NCI-H1436 (cell line): ENCODE data around the gene SRRD.
"Not testable (repeated sequence)": the region's sequence is repeated elsewhere in the genome, so short reads cannot be mapped to it uniquely, and the experiment has no call there.

ENCODE experiments used
- DNase-seq: peaks from one replicate; lab custom pipeline; 2025; lab: John Stamatoyannopoulos, UW

Gene SRRD, protein sequence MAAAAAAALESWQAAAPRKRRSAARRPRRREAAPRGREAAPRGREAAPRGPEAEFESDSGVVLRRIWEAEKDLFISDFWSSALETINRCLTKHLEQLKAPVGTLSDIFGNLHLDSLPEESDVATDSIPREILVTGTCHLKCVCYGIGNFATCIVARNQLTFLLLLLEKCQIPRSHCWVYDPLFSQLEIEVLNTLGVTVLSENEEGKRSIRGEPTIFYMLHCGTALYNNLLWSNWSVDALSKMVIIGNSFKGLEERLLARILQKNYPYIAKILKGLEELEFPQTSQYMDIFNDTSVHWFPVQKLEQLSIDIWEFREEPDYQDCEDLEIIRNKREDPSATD

DNA sequence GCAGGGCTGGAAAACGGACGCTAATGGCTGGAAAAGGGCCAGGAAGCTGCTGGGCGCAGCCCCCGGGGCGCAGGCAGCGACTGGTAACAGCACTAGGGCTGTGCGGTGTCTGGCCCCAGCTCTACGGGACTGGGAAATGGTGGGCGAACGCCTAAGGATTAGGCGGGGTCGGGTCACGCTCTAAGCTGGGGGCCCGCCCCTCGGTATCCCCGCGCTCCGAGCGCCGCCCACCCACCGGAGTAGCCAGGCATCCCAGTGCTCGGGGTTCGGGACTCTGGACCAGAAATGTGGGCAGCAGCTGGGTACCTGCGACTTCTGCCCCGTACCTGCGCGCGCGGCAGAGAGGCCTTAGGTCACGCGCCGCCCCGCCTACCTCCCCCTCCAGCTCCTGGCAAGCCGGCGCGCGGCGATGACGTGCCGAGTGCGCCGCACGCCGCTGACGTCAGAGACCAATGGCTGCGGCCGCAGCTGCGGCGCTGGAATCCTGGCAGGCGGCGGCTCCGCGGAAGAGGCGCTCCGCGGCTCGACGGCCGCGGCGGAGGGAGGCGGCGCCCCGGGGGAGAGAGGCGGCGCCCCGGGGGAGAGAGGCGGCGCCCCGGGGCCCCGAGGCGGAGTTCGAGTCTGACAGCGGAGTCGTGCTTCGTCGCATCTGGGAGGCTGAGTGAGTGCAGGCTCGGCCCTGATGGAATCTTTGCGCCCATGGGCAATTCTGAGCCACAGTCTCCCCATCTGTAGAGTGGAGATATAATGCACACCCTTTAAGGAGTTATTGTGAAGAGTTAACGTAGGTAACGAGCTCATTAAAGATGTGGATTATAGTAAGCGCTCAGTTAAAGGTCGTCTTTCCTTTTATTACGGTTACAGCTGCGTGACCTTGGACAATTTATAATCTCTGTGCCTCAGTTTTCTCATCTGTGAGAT, at the start of gene SRRD, which contains the start of gene HPS4:
TSS of gene SRRD (plus strand) at position 439 of the 921 bp plus-strand sequence. CDS start at position 453, 14 bp downstream.
TSS of gene HPS4 (minus strand) at position 345 of the 921 bp plus-strand sequence. CDS start 2,021 bp downstream, outside the sequence.
- peak; percentile 86 for DNase-seq

DNA sequence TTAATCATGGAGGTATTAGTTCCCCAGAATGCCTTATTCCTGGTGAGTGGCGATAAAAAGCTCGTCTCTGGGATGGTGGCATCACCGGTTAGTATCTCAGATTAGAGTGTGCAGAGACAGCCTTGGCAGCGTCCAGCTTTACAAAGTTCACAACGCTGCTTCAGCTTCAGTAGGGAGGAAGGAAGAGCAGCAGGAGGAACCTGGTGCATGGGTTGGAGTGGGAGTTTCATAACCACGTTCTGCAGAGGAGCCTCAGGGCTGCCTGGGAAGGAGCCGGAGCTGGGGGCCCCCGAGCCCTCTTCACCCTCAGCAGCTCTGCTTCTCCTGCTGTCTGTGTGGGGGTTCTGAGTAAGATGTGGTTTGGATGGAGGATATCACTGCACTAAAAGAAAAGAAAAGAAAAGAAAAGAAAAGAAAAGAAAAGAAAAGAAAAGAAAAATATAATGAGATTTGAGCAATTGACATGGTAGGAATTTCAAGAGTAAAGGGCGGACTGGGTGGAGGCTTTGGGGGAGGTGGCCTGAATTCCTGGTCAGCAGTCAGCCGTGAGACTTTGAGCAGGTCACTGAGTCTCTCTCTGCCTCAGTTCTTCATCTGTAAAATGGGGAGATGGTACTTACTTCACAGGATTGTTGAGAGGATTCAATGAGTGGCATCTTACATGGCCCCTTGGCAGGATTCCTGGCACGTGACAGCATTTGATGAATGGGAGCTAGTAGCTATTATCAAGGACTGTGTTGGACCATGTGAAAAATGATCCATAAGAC, 48.2 kb upstream of the SRRD start:
- no peak for DNase-seq

DNA sequence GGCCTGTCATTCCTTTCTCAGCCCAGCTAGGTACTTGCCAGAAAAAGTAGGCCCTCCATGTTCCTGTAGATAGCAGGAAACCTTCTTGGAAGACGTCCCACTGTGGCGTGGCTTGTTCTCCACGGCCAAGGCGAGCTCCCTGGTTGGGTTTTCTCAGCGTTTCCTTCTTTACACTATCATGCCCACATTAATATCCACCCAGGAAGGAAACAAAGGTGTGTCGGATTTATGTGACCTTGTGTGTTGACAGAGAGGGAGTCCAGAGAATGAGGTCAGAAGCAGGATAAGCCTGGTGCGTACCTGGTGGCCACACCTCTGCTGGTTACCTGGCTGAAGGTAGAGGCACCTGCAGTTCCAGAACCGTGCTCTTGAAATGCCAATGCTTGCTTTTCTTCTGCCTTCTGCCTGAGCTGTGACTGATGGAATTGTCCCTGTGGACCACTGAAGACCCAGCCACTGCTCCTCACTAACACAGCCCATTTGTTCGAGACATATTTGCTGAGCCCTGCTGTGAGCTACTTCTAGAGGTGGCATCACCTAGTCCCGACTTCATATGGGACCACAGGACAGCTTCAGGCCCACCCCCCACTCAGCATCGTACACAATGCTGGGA, 46.7 kb upstream of the SRRD start:
- no peak for DNase-seq

DNA sequence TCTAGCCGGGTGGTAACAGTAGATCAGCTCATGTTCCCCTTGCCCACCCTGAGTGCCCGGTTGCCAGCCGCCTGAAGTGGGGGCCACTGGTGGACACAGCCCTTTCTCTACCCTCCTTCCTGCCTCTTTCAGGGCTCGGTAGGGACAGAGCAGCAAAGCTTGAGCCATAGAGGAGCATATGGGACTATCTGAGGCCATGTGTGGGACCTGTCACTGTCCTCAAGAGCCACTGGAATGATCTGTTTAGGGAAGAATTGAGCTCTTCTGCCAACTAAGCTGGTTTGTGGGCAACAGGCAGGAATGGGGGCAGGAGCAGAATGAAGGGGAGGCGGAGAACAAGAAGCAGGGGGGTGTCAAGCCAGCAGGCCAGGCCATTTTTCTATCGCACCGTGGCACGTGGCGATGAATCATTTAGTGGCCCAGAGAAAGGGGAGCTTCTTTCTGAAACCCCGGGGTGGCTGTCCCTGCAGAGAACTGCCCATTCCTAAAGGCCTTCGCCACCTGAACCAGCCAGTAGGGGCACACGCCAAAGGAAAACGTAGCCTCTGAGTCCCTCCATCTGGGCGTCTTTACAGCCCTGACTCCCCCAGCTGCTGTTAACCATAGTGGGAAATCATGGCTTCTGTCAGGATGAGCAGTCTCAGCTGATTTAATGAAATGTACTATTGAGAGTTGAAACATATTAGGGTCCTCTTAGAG, 45.8 kb upstream of the SRRD start:
- DNase-seq = no peak

DNA sequence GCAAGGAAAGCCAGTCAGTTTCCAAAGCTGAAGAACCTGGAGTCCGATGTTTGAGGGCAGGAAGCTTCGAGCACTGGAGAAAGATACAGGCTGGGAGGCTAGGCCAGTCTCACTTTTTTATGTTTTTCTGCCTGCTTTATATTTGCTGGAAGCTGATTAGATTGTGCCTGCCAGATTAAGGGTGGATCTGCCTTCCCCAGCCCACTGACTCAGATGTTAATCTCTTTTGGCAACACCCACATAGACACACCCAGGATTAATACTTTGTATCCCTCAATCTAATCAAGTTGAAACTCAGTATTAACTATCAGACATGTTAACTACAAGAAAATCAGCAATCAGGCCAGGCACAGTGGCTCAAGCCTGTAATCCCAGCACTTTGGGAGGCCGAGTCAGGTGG, 44.9 kb upstream of the SRRD start:
- DNase-seq = not testable (repeated sequence)

DNA sequence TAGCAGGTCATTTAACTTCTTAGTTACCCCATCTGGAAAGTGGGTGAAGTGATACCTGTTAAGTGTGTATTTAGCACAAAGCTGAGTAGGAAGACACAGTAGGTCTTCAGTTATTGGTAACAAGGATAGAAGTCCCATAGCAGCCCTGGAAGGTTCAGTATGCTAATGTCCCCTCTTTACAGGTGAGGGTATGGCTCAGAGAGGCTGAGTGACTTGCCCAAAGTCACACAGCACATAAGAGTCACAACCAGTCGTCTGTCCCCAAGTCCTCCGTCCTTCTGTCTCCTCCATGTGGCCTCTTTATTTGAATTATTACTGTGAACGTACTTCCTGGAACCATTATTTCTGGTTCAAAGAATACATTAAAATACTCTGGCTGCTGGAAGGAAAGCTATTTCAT, 44.1 kb upstream of the SRRD start:
- DNase-seq = no peak

DNA sequence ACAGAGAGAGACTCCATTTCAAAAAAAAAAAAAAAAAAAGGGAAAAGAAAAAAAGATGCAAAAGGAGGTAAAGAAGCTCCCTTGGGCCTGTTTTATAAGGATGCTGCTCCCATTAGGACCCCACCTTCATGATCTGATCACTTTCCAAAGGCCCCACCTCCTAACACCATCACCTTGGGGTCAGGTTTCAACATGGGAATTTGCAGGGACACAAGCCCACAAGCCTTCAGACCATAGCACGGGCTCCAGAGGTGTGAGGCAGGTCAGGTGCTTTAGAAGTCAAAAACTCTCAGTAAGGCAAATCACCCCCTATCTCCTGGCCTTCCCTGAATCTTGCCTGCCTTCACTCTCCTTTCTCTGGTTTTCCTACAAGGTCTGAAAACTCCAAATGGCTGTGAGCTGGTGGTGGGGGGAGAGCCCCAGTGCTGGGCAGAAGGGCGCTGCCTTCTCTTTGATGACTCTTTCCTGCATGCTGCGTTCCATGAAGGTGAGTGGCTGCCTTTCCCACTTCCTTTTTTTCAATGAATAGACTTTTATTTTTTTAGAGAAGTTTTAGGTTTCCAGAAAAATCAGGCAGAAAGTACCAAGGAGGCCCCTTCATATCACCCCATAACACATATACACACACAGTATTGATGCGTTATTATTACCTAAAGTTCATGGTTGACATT, 41.5 kb upstream of the SRRD start:
- no peak for DNase-seq

DNA sequence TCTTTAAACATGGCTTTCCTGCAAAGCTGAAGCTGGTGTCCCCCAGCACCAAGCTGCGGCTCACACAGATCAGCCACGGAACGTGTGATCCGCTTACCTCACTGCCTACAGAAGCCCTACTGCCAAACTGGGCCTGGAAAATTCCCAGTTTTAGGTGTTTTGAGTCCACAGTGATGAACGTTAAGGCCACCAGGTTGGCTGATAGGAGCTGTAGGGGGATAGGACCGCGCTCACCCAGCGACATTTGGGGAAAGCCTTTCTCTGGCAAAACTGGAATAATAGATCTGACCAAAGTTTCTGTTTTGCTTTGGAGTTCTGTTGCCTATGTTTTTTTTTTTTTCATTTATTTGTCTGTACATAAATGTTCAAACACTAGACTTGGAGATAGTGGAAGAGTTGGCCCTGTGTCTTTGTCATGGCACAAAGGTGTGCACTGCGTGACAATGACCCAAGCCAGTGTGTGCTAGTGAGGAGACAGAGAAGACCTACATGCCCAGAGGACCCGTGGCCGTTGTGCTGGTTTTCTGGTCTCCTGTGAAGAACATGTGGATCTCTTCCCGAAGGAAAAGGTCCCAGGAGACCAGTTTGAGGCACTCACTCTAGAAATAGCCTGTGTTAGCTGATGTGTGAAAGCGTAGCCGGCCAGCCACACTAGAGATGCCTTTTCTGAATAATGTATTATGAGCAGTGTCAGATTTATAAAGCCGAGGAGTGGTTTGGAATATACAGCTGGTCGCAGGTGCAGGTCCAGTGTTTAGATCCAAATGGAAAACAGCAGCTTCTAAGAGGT, 39.6 kb upstream of the SRRD start:
- DNase-seq = no peak

DNA sequence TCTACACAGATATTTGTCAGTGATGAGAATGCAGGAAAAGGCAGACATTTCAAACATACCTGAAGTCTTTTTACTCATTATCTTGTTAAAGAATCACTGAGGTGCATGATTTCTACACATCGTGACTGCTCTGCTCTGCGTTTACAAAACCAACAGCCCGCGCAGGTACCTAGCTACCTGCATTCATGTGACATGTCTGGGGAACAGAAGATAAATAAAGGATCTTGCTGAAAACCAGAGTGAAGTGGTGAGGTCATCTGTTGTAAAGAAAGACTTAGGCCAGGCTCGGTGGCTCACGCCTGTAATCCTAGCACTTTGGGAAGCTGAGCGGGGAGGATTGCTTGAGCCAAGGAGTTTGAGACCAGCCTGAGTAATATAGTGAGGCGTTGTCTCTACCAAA, 38.9 kb upstream of the SRRD start:
- no peak for DNase-seq

DNA sequence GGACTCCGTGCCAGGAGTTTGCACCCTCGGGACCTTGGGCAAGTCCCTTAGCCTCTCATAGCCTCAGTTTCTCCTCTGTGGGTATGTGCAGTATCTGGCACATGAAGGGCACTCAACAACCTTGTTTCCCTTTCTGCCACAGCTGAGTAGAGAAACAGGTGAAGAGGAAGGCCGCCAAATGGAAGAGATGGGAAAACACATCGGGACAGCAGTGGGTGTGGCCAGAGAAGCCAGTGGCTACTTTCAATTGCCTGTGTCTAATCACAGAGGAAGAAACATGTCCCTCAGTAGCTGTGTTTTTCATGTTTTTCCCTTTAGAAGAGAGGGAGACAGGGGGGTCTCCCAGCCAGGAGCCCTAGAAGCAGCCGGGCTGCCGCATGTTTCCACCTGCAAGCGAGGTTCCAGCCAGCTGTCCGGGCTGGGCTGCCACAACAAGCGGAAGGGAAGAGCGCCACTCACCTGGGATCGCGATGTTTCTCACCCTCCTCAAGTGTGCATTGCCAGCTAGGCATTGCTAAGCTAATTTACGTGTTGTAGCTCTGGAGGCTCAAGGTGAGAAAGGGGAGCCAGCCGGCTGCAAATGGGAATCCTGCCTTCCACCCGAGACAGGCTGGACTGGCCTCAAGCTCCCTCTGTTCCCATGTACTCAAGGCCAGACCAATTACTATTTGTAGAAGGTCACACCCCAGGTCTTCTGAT, 38.0 kb upstream of the SRRD start:
- DNase-seq = no peak

DNA sequence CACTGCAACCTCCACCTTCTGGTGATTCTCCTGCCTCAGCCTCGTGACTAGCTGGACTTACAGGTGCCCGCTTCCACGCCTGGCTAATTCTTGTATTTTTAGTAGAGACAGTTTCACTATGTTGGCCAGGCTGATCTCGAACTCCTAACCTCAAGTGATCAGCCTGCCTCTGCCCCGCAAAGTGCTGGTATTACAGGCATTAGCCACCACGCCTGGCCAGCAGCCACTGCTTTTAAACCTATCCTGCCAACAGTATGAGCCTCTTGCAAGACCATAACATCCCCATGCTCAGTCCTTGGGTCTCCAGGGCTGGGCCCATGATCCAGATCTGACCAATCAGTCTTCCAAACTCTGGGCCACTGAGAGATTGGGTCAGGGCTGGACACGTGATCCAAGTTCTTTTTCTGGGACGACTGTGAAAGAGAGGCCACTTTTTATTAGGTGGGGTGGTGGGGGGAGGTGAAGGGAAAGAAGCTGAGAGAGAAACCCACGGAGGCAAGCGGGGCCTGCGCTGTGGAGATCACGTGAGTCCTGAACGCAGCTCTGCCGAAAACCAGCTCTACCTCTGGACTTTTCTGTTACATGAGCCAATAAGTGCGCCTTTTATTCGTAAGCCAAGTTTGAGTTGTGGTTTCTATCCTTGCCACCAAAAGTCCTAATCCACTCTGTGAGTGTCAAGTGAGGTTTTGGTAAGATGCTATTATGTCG, 36.7 kb upstream of the SRRD start:
- DNase-seq = no peak

DNA sequence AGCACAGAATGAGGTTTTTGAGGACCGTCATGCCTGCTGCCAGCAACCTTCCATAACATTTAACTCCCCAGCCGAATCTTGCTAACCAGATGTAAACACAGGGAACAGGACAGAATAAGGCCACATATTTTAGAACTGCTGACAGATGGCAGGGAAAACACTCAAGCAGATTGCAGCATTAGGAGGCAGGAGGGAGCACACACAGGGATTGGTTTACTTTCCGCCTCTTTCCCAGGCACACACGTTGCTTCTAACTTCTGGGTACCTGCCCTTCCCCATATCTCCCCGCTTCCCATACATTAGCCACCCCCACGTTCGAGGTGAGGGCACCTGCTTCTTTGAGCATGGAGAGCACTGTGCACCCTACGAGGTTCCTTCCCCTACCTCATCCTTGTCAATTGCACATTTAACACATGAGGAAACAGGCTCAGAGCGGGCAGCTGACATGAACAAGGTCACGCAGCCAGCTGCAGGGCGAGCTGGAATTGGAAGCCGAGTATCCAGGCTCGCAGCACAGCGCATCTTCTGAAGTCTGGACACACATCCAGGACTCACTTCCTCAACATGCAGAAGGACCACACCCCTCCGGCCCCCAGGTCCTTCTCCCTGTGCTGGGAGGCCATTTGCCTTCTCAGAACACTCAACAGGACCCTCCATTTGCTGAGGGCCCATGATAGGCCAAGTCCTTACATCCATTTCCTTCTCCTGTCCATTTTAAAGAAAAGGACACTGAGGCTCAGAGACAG, 35.9 kb upstream of the SRRD start:
- DNase-seq = no peak

DNA sequence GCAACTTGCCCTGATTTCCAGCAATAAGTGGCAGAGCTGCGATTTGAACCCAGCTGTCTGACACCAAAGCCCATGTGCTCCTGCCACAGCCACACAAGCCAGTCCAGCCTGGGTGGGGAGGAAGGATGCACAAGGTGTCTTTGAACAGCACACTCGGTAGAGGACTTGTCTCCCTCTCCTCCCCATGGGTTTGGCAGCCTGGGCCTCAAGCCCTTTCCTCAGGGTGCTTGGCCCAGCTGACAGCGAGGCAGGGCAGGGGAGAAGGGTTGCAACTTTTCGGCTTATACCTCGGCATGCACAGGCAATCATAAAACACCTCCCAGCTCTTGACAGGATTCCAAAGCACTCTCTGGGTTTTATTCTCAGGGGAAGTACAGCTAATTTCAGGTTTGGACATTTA, 35.3 kb upstream of the SRRD start:
- no peak for DNase-seq

DNA sequence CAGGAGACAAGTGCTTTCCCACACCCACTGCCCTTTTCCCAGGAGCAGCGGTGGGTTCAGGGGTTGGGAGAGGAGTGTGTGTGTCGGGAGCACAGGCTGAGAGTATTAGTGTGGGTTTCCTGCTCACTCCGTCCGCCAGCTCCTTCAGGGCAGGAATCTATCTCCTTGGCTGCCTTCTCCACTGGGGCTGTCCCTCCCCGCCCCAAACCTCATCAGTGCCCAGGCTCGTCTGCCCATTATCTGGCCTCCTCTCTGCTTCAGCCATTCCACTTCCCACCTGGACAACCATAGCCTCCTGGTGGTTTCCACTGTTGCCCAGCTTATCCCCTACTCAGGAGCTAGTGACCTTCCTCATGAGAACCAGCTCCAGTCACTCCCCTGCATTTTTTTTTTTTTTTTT, 34.7 kb upstream of the SRRD start:
- no peak for DNase-seq

DNA sequence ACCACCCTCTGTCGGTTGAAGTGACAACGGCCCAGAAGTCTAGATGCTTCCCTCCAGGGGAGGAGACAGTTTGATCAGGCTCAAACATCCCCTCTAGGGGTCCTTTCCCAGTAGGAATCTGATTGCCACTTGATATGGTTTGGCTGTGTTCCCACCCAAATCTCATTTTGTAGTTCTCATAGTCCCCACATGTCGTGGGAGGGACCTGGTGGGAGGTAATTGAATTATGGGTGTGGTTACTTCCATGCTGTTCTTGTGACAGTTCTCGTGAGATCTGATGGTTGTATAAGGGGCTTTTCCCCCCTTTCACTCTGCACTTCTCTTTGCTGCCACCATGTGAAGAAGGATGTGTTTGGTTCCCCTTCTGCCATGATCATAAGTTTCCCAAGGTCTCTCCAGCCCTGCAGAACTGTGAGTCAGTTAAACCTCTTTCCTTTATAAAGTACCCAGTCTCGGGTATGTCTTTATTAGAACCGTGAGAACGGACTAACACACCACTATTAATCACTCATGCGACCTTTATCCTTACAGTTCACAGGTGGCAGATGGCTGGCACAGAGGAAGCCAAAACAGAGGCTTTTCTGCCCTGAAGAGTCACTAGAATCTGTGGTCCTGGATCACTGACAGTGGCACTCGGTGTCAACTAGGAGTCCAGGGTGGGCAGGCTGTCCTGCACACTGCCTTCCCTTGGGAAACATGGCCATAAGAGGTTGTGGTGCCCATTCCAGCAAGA, 33.1 kb upstream of the SRRD start:
- no peak for DNase-seq

DNA sequence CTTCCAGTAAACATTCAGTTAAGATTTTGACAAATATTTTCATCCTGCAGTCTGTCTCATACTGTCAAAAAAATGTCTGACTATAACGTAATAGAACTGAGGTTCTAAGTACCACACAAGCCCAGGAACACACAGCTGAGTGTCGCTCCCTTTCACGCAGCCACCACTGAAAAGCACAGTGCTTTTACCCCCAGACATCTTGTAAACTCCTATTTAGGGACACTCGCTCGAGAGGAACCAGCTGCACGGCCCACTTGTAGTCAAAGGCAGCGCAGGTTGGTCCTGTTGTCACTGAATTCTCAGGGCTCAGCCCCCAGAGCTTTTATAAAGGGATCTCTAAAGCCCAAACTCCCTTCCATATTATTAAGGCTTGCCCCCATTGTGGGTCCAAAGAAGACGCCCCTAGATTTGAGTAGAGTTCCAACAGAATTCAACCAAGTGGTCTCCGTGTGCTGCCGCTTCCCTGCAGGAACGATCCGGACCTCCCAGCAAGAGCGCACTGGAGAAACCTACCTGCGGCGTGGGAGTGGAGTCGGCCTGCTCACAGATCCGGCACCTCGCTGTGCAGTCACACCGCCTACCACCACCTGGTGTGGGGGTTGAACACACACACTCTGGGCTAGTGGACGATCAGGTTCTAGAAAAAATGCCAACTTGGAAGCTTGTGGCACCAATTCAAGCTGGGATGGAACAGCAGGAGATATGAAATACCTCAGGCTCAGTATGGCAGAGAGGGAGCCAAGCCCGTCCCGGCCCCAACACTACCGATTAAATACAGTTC, 31.3 kb upstream of the SRRD start:
- DNase-seq = no peak
